ENCODE data around the gene DDX10. TPM values are rescaled to one million over a fixed set of nuclear protein-coding genes. Genes with fewer than 3 reads are reported as not detected.
A peak's percentile ranks its signal among the peaks of the same experiment; 100 is the strongest.
"Not testable (repeated sequence)": the region's sequence is repeated elsewhere in the genome, so short reads cannot be mapped to it uniquely, and the experiment has no call there.

Gene DDX10
- total and polyA plus RNA-seq, 2 experiments from 2014 or later: 32.4 to 37.8 TPM

GRCh38 chr11:108775324-108775723, 110.5 kb downstream of the DDX10 start:
- peaks cover 34% of the 10 kb centered on the region for H3K79me2 ChIP-seq (replicated peaks; ENCODE audit: insufficient read depth)
- H3K27ac ChIP-seq (ENCODE audit: low read depth): no peak overlapping the region
- H3K9me2 ChIP-seq (ENCODE audit: insufficient read depth): no peaks in the 10 kb centered on the region
- H3K36me3 ChIP-seq (ENCODE audit: insufficient read depth): no peaks in the 10 kb centered on the region
- no peaks in the 10 kb centered on the region for H3F3A ChIP-seq (replicated peaks; ENCODE audit: low read depth)
- no peak overlapping the region for H3K4me2 ChIP-seq
- H3K4me3 ChIP-seq: no peak overlapping the region
- no peak overlapping the region for H2AFZ ChIP-seq
- peaks cover 3% of the 10 kb centered on the region for H3K27me3 Mint-ChIP-seq (ENCODE audit: insufficient read depth, low read depth, poor library complexity)
- no peaks in the 10 kb centered on the region; the same call in 1 of the 2 replicates for H3K4me1 ChIP-seq (ENCODE audit: insufficient read depth)
- no peak for DNase-seq (ENCODE audit: low spot score)
- no peak for TF ChIP-seq POLR2AphosphoS5 (IDR thresholded peaks at IDR 0.05; ENCODE audit: low read depth)
- peaks cover 19% of the 10 kb centered on the region for H3K36me3 Mint-ChIP-seq (ENCODE audit: low read depth)
- peaks cover 13% of the 10 kb centered on the region for H3K9me3 Mint-ChIP-seq
- no peak for ATAC-seq
- H3K4me1 Mint-ChIP-seq: peaks cover 11% of the 10 kb centered on the region
- H3K27ac Mint-ChIP-seq: peak overlapping the region; percentile 21; the same call in 1 of the 2 replicates
- H3K27me3 ChIP-seq (ENCODE audit: insufficient read depth): no peaks in the 10 kb centered on the region
- H4K20me1 ChIP-seq (replicated peaks; ENCODE audit: insufficient read depth): peaks cover 5% of the 10 kb centered on the region; the same call in 1 of the 2 replicates
- H3K4me3 Mint-ChIP-seq: no peak overlapping the region

DNA sequence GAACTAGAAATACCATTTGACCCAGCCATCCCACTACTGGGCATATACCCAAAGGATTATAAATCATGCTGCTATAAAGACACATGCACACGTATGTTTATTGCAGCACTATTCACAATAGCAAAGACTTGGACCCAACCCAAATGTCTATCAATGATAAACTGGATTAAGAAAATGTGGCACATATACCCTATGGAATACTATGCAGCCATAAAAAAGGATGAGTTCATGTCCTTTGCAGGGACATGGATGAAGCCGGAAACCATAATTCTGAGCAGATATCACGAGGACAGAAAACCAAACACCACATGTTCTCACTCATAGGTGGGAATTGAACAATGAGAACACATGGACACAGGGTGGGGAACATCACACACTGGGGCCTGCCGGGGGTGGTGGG, 114.3 kb downstream of the DDX10 start:
- H3K36me3 Mint-ChIP-seq (ENCODE audit: low read depth): peaks cover 19% of the 10 kb centered on the region
- not testable (repeated sequence) for H3K9me2 ChIP-seq (ENCODE audit: insufficient read depth); H2AFZ ChIP-seq; H3K27ac Mint-ChIP-seq; H3K4me3 ChIP-seq; H3K4me2 ChIP-seq; ATAC-seq; H3K27me3 Mint-ChIP-seq (ENCODE audit: insufficient read depth, low read depth, poor library complexity); H3K4me3 Mint-ChIP-seq; DNase-seq (ENCODE audit: low spot score); H4K20me1 ChIP-seq (replicated peaks; ENCODE audit: insufficient read depth); H3F3A ChIP-seq (replicated peaks; ENCODE audit: low read depth); H3K36me3 ChIP-seq (ENCODE audit: insufficient read depth); H3K4me1 ChIP-seq (ENCODE audit: insufficient read depth); H3K27ac ChIP-seq (ENCODE audit: low read depth); H3K27me3 ChIP-seq (ENCODE audit: insufficient read depth)
- peaks cover 21% of the 10 kb centered on the region for H3K4me1 Mint-ChIP-seq
- H3K9me3 Mint-ChIP-seq: peaks cover 13% of the 10 kb centered on the region
- peaks cover 30% of the 10 kb centered on the region for H3K79me2 ChIP-seq (replicated peaks; ENCODE audit: insufficient read depth)

DNA sequence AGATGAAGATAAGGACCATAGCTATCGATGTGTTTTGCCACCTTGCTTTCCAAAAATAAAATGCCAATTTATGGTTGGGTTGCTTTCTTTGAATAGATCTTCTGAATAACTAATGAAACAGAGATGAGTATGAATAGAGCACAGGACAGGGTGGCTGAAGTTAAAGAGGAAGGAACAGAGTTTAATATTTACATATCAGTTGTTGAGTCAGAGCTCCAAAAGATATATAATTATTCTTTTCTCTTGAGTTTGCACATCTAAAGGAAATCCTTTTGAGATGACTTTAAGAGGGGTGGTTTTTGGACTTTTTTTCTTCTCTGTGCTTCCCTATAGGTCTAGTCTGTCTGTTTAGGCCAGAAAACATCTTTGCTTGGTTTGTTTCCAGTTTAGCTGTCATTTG, 115.2 kb downstream of the DDX10 start:
- H3K79me2 ChIP-seq (replicated peaks; ENCODE audit: insufficient read depth): peaks cover 30% of the 10 kb centered on the region
- H3K9me2 ChIP-seq (ENCODE audit: insufficient read depth): no peaks in the 10 kb centered on the region
- H3K27me3 ChIP-seq (ENCODE audit: insufficient read depth): no peaks in the 10 kb centered on the region
- Mint-ChIP-seq H3K27ac (no peak overlapping the region), H3K4me1 (peaks cover 17% of the 10 kb centered on the region), H3K4me3 (no peak overlapping the region), H3K9me3 (peaks cover 13% of the 10 kb centered on the region), H3K36me3 (ENCODE audit: low read depth) (peaks cover 19% of the 10 kb centered on the region), H3K27me3 (ENCODE audit: insufficient read depth, low read depth, poor library complexity) (peaks cover 3% of the 10 kb centered on the region)
- H3F3A ChIP-seq (replicated peaks; ENCODE audit: low read depth): no peaks in the 10 kb centered on the region
- H3K36me3 ChIP-seq (ENCODE audit: insufficient read depth): no peaks in the 10 kb centered on the region
- H3K27ac ChIP-seq (ENCODE audit: low read depth): no peak overlapping the region
- DNase-seq (ENCODE audit: low spot score): no peak
- no peak overlapping the region for H3K4me2 ChIP-seq
- H3K4me3 ChIP-seq: no peak overlapping the region
- H2AFZ ChIP-seq: no peak overlapping the region
- H3K4me1 ChIP-seq (ENCODE audit: insufficient read depth): no peaks in the 10 kb centered on the region
- ATAC-seq: no peak
- no peaks in the 10 kb centered on the region for H4K20me1 ChIP-seq (replicated peaks; ENCODE audit: insufficient read depth)
- TF ChIP-seq REST (IDR thresholded peaks at IDR 0.05; ENCODE audit: unreplicated experiment) (no peak), ZNF331 (CRISPR knock-in tag; IDR thresholded peaks at IDR 0.05; ENCODE audit: low read depth) (no peak), CTCF (conservative IDR thresholded peaks at IDR 0.05; ENCODE audit: low read depth in 2 of 2) (no peak)
- TF ChIP-seq, protein P1, sequence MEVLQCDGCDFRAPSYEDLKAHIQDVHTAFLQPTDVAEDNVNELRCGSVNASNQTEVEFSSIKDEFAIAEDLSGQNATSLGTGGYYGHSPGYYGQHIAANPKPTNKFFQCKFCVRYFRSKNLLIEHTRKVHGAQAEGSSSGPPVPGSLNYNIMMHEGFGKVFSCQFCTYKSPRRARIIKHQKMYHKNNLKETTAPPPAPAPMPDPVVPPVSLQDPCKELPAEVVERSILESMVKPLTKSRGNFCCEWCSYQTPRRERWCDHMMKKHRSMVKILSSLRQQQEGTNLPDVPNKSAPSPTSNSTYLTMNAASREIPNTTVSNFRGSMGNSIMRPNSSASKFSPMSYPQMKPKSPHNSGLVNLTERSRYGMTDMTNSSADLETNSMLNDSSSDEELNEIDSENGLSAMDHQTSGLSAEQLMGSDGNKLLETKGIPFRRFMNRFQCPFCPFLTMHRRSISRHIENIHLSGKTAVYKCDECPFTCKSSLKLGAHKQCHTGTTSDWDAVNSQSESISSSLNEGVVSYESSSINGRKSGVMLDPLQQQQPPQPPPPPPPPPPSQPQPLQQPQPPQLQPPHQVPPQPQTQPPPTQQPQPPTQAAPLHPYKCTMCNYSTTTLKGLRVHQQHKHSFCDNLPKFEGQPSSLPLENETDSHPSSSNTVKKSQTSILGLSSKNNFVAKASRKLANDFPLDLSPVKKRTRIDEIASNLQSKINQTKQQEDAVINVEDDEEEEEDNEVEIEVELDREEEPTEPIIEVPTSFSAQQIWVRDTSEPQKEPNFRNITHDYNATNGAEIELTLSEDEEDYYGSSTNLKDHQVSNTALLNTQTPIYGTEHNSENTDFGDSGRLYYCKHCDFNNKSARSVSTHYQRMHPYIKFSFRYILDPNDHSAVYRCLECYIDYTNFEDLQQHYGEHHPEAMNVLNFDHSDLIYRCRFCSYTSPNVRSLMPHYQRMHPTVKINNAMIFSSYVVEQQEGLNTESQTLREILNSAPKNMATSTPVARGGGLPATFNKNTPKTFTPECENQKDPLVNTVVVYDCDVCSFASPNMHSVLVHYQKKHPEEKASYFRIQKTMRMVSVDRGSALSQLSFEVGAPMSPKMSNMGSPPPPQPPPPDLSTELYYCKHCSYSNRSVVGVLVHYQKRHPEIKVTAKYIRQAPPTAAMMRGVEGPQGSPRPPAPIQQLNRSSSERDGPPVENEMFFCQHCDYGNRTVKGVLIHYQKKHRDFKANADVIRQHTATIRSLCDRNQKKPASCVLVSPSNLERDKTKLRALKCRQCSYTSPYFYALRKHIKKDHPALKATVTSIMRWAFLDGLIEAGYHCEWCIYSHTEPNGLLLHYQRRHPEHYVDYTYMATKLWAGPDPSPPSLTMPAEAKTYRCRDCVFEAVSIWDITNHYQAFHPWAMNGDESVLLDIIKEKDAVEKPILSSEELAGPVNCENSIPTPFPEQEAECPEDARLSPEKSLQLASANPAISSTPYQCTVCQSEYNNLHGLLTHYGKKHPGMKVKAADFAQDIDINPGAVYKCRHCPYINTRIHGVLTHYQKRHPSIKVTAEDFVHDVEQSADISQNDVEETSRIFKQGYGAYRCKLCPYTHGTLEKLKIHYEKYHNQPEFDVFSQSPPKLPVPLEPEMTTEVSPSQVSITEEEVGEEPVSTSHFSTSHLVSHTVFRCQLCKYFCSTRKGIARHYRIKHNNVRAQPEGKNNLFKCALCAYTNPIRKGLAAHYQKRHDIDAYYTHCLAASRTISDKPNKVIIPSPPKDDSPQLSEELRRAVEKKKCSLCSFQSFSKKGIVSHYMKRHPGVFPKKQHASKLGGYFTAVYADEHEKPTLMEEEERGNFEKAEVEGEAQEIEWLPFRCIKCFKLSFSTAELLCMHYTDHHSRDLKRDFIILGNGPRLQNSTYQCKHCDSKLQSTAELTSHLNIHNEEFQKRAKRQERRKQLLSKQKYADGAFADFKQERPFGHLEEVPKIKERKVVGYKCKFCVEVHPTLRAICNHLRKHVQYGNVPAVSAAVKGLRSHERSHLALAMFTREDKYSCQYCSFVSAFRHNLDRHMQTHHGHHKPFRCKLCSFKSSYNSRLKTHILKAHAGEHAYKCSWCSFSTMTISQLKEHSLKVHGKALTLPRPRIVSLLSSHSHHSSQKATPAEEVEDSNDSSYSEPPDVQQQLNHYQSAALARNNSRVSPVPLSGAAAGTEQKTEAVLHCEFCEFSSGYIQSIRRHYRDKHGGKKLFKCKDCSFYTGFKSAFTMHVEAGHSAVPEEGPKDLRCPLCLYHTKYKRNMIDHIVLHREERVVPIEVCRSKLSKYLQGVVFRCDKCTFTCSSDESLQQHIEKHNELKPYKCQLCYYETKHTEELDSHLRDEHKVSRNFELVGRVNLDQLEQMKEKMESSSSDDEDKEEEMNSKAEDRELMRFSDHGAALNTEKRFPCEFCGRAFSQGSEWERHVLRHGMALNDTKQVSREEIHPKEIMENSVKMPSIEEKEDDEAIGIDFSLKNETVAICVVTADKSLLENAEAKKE (CRISPR knock-in tag; IDR thresholded peaks at IDR 0.05): no peak
